ENCODE measurements around the gene EEF2KMT. TPM values are rescaled to one million over a fixed set of nuclear protein-coding genes. Genes with fewer than 3 reads are reported as not detected.

Gene EEF2KMT
- total and polyA plus RNA-seq, 12 donors = 7.0 to 19.5 (median 10.9) TPM

- H3K9me3 ChIP-seq (replicated peaks in 1 of 3) = no peaks in the 10 kb centered on the region
- no peak within 1 kb of the TSS for H3K4me3 ChIP-seq
- intact Hi-C loops (cut with DNase I) = no loop called here
- H3K27me3 ChIP-seq = no peaks in the 10 kb centered on the region
- no peaks in the 10 kb centered on the region for H3K4me1 ChIP-seq (replicated peaks in 1 of 2)
- DNase-seq = no peak
- H3K36me3 ChIP-seq (replicated peaks in 1 of 2) = no peaks in the 10 kb centered on the region
- WGBS, 4 donors = 43 to 67% (median 58%) methylated on average over 5 to 10 of the region's 10 CpGs
- H3K27ac ChIP-seq = no peak within 1 kb of the TSS
- TF ChIP-seq POLR2A (IDR thresholded peaks at IDR 0.05) = no peak
- TF ChIP-seq, protein P1, sequence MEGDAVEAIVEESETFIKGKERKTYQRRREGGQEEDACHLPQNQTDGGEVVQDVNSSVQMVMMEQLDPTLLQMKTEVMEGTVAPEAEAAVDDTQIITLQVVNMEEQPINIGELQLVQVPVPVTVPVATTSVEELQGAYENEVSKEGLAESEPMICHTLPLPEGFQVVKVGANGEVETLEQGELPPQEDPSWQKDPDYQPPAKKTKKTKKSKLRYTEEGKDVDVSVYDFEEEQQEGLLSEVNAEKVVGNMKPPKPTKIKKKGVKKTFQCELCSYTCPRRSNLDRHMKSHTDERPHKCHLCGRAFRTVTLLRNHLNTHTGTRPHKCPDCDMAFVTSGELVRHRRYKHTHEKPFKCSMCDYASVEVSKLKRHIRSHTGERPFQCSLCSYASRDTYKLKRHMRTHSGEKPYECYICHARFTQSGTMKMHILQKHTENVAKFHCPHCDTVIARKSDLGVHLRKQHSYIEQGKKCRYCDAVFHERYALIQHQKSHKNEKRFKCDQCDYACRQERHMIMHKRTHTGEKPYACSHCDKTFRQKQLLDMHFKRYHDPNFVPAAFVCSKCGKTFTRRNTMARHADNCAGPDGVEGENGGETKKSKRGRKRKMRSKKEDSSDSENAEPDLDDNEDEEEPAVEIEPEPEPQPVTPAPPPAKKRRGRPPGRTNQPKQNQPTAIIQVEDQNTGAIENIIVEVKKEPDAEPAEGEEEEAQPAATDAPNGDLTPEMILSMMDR (IDR thresholded peaks at IDR 0.05) = no peak
Observed at GRCh38 chr16:5065813-5066212, 31.8 kb downstream of the EEF2KMT start, which contains the start of gene C16orf89. C16orf89 (minus strand) TSS chr16:5065956; CDS start chr16:5065908, 48 bp downstream.

DNA sequence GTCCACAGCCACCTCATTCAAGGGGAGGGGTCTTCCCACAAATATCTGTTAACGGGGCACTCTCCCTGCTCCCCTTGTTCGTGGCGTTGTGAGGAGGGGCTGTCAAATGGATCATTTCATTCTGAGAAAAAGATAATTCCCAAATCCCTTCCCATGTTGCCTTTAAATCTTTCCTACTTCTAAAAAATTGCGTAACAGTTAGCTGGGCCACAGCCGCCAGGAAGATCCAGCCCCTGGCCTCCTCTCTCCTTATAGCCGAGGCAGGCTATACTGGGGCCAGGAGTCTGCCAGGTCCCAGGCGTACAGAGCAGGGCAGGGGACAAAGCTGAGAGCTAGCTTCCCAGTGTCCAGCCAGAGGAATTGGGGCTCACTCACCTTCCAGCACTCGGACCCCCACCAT is 32.3 kb downstream of the EEF2KMT start:
- no peaks in the 10 kb centered on the region for H3K36me3 ChIP-seq (replicated peaks in 1 of 2)
- intact Hi-C loops (cut with DNase I) = no loop called here
- no peaks in the 10 kb centered on the region for H3K9me3 ChIP-seq (replicated peaks in 1 of 3)
- DNase-seq = no peak
- no peaks in the 10 kb centered on the region for H3K27me3 ChIP-seq
- TF ChIP-seq, protein P1 (IDR thresholded peaks at IDR 0.05) = no peak
- no peak for TF ChIP-seq POLR2A (IDR thresholded peaks at IDR 0.05)
- H3K27ac ChIP-seq = no peak overlapping the region
- H3K4me1 ChIP-seq (replicated peaks in 1 of 2) = no peaks in the 10 kb centered on the region
- no peak overlapping the region for H3K4me3 ChIP-seq
- 62 to 66% (median 64%) methylated on average over 7 to 8 of the region's 8 CpGs for WGBS, 4 donors

- no peak for TF ChIP-seq POLR2A (IDR thresholded peaks at IDR 0.05)
- TF ChIP-seq, protein P1 (IDR thresholded peaks at IDR 0.05) = no peak
- 58 to 71% (median 63%) methylated on average over 6 to 7 of the region's 7 CpGs for WGBS, 4 donors
Observed at GRCh38 chr16:5064915-5065314, 32.7 kb downstream of the EEF2KMT start.

DNA sequence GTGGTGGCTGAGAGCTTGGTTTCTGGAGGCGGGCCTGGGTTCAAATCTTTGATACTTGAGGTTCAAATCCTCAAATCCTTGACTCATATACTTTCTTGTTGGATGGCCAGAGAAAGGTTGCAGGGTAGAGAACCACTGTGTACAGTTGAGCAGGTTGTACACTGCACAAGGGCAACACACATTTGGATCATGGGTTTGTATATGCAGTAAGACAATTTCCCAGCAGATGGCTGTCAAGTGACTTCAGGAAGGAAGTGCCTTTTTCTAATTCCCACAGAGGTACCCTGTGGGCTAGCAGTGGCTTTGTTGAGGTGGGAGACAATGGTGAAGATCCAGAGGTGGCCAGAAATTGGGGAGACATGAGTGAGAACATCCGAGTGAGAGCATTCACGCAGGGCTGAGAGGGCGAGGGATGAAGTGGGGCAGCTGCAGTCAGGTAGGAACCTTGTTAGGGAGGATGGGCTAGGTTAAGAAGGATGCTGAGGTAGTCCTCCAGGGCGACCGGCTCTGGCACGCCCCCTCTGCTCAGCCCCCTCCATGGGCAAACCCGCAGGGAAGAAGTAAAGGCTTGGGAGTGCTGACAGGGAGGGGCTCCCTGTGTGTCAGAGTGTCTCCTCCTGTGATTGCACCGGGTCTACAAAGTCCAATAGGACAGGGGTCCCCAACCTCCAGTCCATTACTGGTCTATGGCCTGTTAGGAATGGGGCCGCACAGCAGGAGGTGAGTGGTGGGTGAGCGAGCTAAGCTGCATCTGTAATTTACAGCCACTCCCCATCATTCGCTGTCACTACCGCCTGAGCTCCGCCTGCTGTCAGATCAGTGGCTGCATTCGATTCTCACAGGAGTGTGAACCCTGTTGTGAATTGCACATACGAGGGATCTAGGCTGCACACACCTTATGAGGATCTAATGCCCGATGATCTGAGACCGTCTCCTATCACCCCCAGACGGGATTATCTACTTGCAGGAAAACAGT is 34.5 kb downstream of the EEF2KMT start:
- no peak for TF ChIP-seq POLR2A (IDR thresholded peaks at IDR 0.05)
- intact Hi-C loops (cut with DNase I) = no loop called here
- Histone ChIP-seq H3K27me3 (no peaks in the 10 kb centered on the region), H3K4me3 (no peak overlapping the region), H3K4me1 (replicated peaks in 1 of 2) (no peaks in the 10 kb centered on the region), H3K27ac (no peak overlapping the region), H3K36me3 (replicated peaks in 1 of 2) (no peaks in the 10 kb centered on the region), H3K9me3 (replicated peaks in 1 of 3) (no peaks in the 10 kb centered on the region)
- WGBS, 4 donors = 71 to 75% (median 72%) methylated on average over 17 to 19 of the region's 19 CpGs
- no peak for DNase-seq

More at GRCh38 chr16:5064915-5065314, 32.7 kb downstream of the EEF2KMT start:
- Histone ChIP-seq H3K36me3 (replicated peaks in 1 of 2) (no peaks in the 10 kb centered on the region), H3K4me1 (replicated peaks in 1 of 2) (no peaks in the 10 kb centered on the region), H3K9me3 (replicated peaks in 1 of 3) (no peaks in the 10 kb centered on the region), H3K27me3 (no peaks in the 10 kb centered on the region), H3K27ac (no peak overlapping the region), H3K4me3 (no peak overlapping the region)
- no peak for DNase-seq
- intact Hi-C loops (cut with DNase I) = no loop called here

Data from adrenal gland (tissue), 12 donors.